GM12864 (cell line): ENCODE data around the gene OR2A42.
"Not testable (repeated sequence)": the region's sequence is repeated elsewhere in the genome, so short reads cannot be mapped to it uniquely, and the experiment has no call there.

Source experiments
- DNase-seq: peaks from one replicate; pipeline ENCODE4 v3.0.0-alpha.2; 2011; ENCODE audit warnings: low read depth
- H3K4me3 ChIP-seq: 2 replicates; pipeline ENCODE4 v1.5.1; 2011; ENCODE audit warnings: mild to moderate bottlenecking, low read depth, low read length, control low read depth

The OR2A42 gene

GRCh38 chr7:144238530-144239082 lies 799 bp downstream of the OR2A42 start:
- not testable (repeated sequence) for DNase-seq, H3K4me3 ChIP-seq

- not testable (repeated sequence) for H3K4me3 ChIP-seq, DNase-seq
Measured at GRCh38 chr7:144233039-144233438, 6.4 kb downstream of the OR2A42 start.

GRCh38 chr7:144231027-144231426 lies 8.4 kb downstream of the OR2A42 start:
- not testable (repeated sequence) for H3K4me3 ChIP-seq, DNase-seq

GRCh38 chr7:144228810-144229209 lies 10.6 kb downstream of the OR2A42 start:
- not testable (repeated sequence) for H3K4me3 ChIP-seq, DNase-seq

- DNase-seq, H3K4me3 ChIP-seq: not testable (repeated sequence)
Measured at GRCh38 chr7:144226866-144227265, 12.5 kb downstream of the OR2A42 start.

GRCh38 chr7:144223675-144224074 lies 15.7 kb downstream of the OR2A42 start:
- DNase-seq, H3K4me3 ChIP-seq: not testable (repeated sequence)

GRCh38 chr7:144220531-144220930 lies 18.9 kb downstream of the OR2A42 start:
- not testable (repeated sequence) for DNase-seq, H3K4me3 ChIP-seq

GRCh38 chr7:144219149-144219548 lies 20.3 kb downstream of the OR2A42 start:
- not testable (repeated sequence) for DNase-seq, H3K4me3 ChIP-seq

- not testable (repeated sequence) for H3K4me3 ChIP-seq, DNase-seq
Measured at GRCh38 chr7:144218581-144218980, 20.8 kb downstream of the OR2A42 start.

- H3K4me3 ChIP-seq, DNase-seq: not testable (repeated sequence)
Measured at GRCh38 chr7:144217200-144217599, 22.2 kb downstream of the OR2A42 start.

- not testable (repeated sequence) for H3K4me3 ChIP-seq, DNase-seq
Measured at GRCh38 chr7:144205306-144205705, 34.1 kb downstream of the OR2A42 start.

- H3K4me3 ChIP-seq, DNase-seq: not testable (repeated sequence)
Measured at GRCh38 chr7:144203086-144203485, 36.3 kb downstream of the OR2A42 start.

GRCh38 chr7:144201978-144202377 lies 37.4 kb downstream of the OR2A42 start:
- not testable (repeated sequence) for DNase-seq, H3K4me3 ChIP-seq

- not testable (repeated sequence) for H3K4me3 ChIP-seq, DNase-seq
Measured at GRCh38 chr7:144198934-144199333, 40.5 kb downstream of the OR2A42 start.

GRCh38 chr7:144195212-144195872 lies 44.1 kb downstream of the OR2A42 start, which contains the start of gene ARHGEF35:
Gene ARHGEF35 (minus strand): TSS chr7:144195833. CDS start chr7:144188383, 7,450 bp downstream.
- not testable (repeated sequence) for DNase-seq, H3K4me3 ChIP-seq

GRCh38 chr7:144194453-144194852 lies 45.0 kb downstream of the OR2A42 start:
- DNase-seq, H3K4me3 ChIP-seq: not testable (repeated sequence)

- not testable (repeated sequence) for DNase-seq, H3K4me3 ChIP-seq
Measured at GRCh38 chr7:144193782-144194181, 45.6 kb downstream of the OR2A42 start.

- H3K4me3 ChIP-seq, DNase-seq: not testable (repeated sequence)
Measured at GRCh38 chr7:144188578-144189171, 50.7 kb downstream of the OR2A42 start.

GRCh38 chr7:144187848-144188247 lies 51.6 kb downstream of the OR2A42 start:
- not testable (repeated sequence) for DNase-seq, H3K4me3 ChIP-seq

GRCh38 chr7:144183166-144183565 lies 56.2 kb downstream of the OR2A42 start, which contains the start of gene CTAGE4:
Gene CTAGE4 (plus strand): TSS chr7:144183466. CDS start chr7:144183504, 38 bp downstream.
- not testable (repeated sequence) for DNase-seq, H3K4me3 ChIP-seq
